Epithelial cell of esophagus (primary cell): ENCODE measurements around the gene UCHL1.
A peak's percentile ranks its signal among the peaks of the same experiment; 100 is the strongest.
"Not testable (repeated sequence)": the region's sequence is repeated elsewhere in the genome, so short reads cannot be mapped to it uniquely, and the experiment has no call there.

ENCODE experiments used
- DNase-seq: peaks from one replicate; pipeline ENCODE4 v3.0.0; 2010; ENCODE audit warnings: low read depth
- H3K4me3 ChIP-seq: 2 replicates; pipeline ENCODE4 v1.5.1; 2011; ENCODE audit warnings: mild to moderate bottlenecking, low read length, control low read depth
- CTCF ChIP-seq: IDR thresholded peaks from 2 replicates; pipeline ENCODE4 v1.5.1; 2011; ENCODE audit warnings: low read depth, mild to moderate bottlenecking, low read length, control low read depth, inconsistent platforms; ENCODE audit not compliant: insufficient read depth; ENCODE audit errors: missing control alignments

The UCHL1 gene

DNA sequence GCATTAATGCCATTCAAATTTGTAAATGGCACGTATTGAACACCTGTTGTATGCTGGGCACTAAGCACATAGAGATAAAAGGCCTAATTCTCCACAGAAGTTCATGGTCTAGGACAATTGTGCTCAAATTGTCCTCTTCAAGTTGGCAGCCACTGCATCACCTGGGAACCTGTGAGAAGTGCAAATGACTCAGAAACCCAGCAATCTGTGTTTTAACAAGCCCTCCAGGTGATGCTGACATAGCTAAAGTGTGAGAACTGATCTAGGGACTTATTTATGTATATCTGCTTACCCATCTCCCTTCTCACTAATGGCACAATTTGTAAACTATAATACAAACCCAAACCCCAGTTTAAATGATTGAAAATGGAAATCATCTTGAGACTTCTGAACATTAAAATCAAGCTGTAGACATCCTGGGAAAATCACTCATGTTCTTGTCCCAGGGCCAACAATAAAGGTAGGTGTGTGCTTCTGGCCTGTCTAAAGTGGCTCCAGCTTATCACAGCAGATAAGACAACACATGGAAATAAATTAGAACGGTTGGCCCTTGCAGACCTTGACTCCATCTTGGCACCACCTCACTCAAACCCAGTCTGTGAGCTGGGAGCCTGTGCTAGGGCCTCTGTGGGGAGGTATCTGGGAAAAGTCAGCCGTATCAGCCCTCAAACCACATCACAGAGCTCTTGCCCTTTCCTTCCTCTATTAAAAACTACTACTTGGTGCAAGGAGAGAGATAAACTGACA lies 46.8 kb downstream of the UCHL1 start:
- DNase-seq, result peak; percentile 46
- TF ChIP-seq CTCF, result no peak
- no peak overlapping the region for H3K4me3 ChIP-seq

- no peak for TF ChIP-seq CTCF
- DNase-seq, result peak; percentile 14
- H3K4me3 ChIP-seq, result no peak overlapping the region
Measured at GRCh38 chr4:41304221-41304620, 47.5 kb downstream of the UCHL1 start.

GRCh38 chr4:41305476-41305875 lies 48.7 kb downstream of the UCHL1 start:
- TF ChIP-seq CTCF, result no peak
- no peak overlapping the region for H3K4me3 ChIP-seq
- no peak for DNase-seq

GRCh38 chr4:41307638-41308037 lies 50.9 kb downstream of the UCHL1 start:
- no peak for DNase-seq
- H3K4me3 ChIP-seq, result no peak overlapping the region
- TF ChIP-seq CTCF, result no peak

DNA sequence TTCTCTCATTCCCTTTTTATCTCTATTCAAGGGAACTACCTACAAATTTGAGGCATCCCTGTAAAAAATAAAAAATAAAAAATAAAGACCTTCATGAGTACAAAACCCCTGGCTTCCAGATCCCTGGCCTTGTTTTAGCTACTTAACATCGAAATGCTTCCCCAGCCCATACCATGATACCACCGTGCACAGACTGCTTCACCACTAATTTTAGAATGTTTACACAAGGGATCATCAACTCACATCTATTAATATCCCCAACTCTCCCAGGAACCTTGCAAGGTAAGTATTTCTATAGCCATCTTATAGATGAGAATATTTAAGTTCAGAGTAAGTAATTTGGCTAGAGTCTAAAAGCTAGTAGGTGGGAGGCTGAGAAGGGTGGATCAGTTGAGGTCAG lies 51.7 kb downstream of the UCHL1 start:
- no peak overlapping the region for H3K4me3 ChIP-seq
- no peak for DNase-seq
- no peak for TF ChIP-seq CTCF

DNA sequence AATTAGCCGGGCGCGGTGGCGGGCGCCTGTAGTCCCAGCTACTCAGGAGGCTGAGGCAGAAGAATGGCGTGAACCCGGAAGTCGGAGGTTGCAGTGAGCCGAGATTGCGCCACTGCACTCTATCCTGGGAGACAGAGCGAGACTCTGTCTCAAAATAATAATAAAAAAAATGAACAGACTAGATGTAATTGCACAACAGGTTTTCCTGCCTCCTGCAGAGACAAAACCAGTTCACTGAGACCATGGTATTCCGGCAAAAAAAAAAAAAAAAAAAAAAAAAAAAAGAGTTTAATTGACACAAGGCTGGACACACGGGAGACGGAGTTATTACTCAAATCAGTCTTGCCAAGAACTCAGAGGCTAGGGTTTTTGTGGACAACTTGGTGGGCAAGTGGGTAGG lies 58.7 kb downstream of the UCHL1 start:
- H3K4me3 ChIP-seq, result not testable (repeated sequence)

GRCh38 chr4:41315862-41316261 lies 59.1 kb downstream of the UCHL1 start:
- TF ChIP-seq CTCF, result no peak
- no peak overlapping the region for H3K4me3 ChIP-seq
- no peak for DNase-seq

More for the DNA sequence above, 58.7 kb downstream of the UCHL1 start:
- DNase-seq, result not testable (repeated sequence)
